GM12891 (cell line): ENCODE results near the gene SUN5.

Experiments used
- POLR2A ChIP-seq: IDR thresholded peaks from 2 replicates; pipeline ENCODE4 v1.6.1; 2011; ENCODE audit warnings: low read depth, low read length, control low read depth
- POLR2AphosphoS5 ChIP-seq: IDR thresholded peaks from 2 replicates; pipeline ENCODE4 v1.6.1; 2011; ENCODE audit warnings: low read depth, low read length, control low read depth
- TAF1 ChIP-seq: IDR thresholded peaks from 2 replicates; pipeline ENCODE4 v1.6.1; 2011; ENCODE audit warnings: low read depth, low read length, control low read depth

DNA sequence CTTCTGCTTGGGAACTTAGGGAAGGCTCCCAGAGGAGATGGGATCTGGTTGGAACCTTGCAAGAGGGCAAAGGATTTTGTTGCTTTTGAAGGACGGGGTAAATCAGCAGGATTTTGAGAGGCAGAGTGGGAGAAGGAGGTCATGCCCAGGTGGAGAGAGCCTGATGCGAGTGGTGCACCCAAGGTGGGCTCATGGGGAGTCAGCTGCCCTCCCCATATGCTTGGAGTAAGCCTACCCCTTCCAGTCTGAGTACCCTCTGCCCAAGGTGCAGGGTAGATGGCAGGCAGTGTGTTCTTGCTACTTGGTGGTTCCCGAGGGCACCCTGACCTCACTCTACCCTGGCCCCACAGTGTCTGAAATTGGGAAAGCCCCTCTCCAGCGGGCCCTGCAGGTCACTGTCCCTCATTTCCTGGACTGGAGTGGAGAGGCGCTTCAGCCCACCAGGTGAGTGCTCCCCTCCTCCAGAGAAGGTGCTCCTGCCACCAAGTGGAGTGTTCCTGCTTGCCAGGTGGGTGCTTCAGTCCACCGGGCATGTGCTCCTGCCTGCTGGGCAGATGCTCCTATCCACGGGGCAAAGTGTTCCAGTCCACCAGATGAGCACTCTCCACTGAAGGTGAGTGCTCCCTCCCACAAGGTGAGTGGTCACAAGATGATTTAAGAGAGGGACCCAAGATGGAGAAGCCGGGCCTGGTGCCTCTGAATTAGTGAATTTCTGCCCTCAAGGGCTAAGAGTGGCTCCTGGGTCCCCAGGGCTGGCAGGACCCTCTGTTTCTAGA, 6.6 kb upstream of the SUN5 start:
- TF ChIP-seq POLR2A (no peak), TAF1 (no peak), POLR2AphosphoS5 (no peak)
